SK-N-MC (cell line): ENCODE measurements around the gene FRMD3.

Experiments used
- DNase-seq: peaks from one replicate; pipeline ENCODE4 v3.0.0-alpha.2; 2011; ENCODE audit warnings: low read depth, low spot score
- H3K27ac ChIP-seq: fragments of 200-600 bp; sonication (generic); 2 replicates; pipeline ENCODE4 v1.5.1; 2016; ENCODE audit warnings: mixed run types
- H3K36me3 ChIP-seq: fragments of 200-600 bp; sonication (generic); 2 replicates; pipeline ENCODE4 v1.6.1; 2017; ENCODE audit warnings: antibody characterized with exemption, low read length, mixed read lengths; ENCODE audit not compliant: insufficient read depth
- H3K4me3 ChIP-seq: fragments of 200-600 bp; sonication (generic); 2 replicates; pipeline ENCODE4 v1.5.1; 2016
- H3K9ac ChIP-seq: fragments of 200-600 bp; sonication (generic); 2 replicates; pipeline ENCODE4 v1.8.0; 2017; ENCODE audit warnings: mixed run types, mixed read lengths; ENCODE audit not compliant: insufficient read length
- H3K9me3 ChIP-seq: fragments of 200-600 bp; sonication (generic); 2 replicates; pipeline ENCODE4 v1.6.1; 2017; ENCODE audit warnings: low read depth, mild to moderate bottlenecking, antibody characterized with exemption, low read length, moderate library complexity, mixed read lengths
- EZH2 ChIP-seq: fragments of 200-600 bp; sonication (generic); IDR thresholded peaks from one replicate; pipeline ENCODE4 v1.6.1; 2017; ENCODE audit warnings: antibody characterized with exemption
- FOXP2 ChIP-seq: optimal IDR thresholded peaks from 2 replicates; pipeline ENCODE3; 2011; ENCODE audit warnings: mild to moderate bottlenecking, moderate library complexity; ENCODE audit not compliant: insufficient read depth; ENCODE audit errors: extremely low read length, control extremely low read depth
- POLR2AphosphoS5 ChIP-seq: IDR thresholded peaks from 2 replicates; pipeline ENCODE4 v1.6.1; 2012; ENCODE audit warnings: mild to moderate bottlenecking, low read depth, low read length, borderline replicate concordance

Gene FRMD3

GRCh38 chr9:83418283-83418682 is 119.9 kb downstream of the FRMD3 start:
- H3K27ac ChIP-seq: no peak overlapping the region
- H3K9me3 ChIP-seq: no peaks in the 10 kb centered on the region
- H3K36me3 ChIP-seq: no peaks in the 10 kb centered on the region
- no peak overlapping the region for H3K9ac ChIP-seq
- no peak for DNase-seq
- no peak for TF ChIP-seq EZH2
- no peak for TF ChIP-seq FOXP2
- no peak for TF ChIP-seq POLR2AphosphoS5
- H3K4me3 ChIP-seq: no peak overlapping the region

DNA sequence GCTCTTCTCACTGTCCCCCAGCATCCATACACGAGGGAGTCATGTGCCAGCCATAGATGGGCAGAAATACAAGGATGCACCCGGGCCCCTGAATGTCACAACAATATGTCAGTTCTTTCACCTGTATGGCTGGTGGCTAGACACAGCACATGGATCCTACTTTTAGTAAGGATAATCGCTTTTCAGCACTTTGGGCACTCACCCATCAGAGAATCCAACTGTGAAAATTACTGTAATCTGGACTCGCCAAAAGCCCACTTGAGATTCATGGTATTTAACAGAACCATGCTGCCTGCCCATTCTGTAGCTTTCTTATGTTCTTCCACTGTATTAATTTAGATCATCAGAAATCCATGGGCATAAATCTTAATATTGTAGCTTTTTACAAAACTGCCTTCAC is 124.8 kb downstream of the FRMD3 start:
- Histone ChIP-seq H3K4me3 (no peak overlapping the region), H3K9ac (no peak overlapping the region), H3K27ac (no peak overlapping the region), H3K9me3 (no peaks in the 10 kb centered on the region), H3K36me3 (no peaks in the 10 kb centered on the region)
- DNase-seq: no peak
- TF ChIP-seq EZH2 (no peak), POLR2AphosphoS5 (no peak), FOXP2 (no peak)

DNA sequence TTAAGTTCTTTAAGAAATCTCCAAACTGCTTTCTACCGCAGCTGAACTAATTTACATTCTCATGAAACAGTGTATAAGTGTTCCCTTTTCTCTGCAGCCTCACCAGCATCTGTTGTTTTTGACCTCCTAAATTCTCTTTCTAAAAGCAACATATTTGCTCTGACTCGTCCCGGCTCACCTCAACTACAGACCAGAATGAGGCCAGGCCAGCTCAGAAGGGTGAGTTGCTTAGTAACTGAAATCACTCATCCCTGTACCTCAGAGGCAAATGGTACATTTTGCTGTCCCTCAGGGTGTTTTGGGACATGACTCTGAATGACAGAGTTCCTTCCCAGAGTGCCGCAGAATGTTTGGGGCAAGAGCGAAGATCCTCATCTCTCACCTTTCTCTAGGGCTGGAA is 127.5 kb downstream of the FRMD3 start:
- Histone ChIP-seq H3K36me3 (no peaks in the 10 kb centered on the region), H3K27ac (no peak overlapping the region), H3K9ac (no peak overlapping the region), H3K4me3 (no peak overlapping the region), H3K9me3 (no peaks in the 10 kb centered on the region)
- DNase-seq: no peak
- no peak for TF ChIP-seq EZH2
- TF ChIP-seq POLR2AphosphoS5: no peak
- no peak for TF ChIP-seq FOXP2

DNA sequence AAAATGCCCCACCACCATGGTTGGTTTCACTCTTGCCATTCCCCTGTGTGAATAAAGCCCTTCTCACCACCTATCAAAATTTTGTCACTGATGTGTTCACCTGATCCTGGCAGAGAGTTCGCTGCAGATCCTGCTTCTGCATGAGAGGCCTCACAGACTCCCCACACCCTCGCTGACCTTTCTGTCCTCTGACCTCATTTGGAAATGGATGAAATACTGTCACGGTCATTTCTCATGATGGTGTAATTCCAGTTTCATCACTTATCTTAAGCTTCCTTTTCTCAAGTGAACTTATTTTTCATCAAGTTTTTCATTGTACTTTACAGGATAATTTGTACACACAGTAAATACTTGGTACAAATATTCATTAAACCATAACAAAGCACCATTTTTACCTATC is 131.3 kb downstream of the FRMD3 start:
- DNase-seq: no peak
- Histone ChIP-seq H3K9ac (no peak overlapping the region), H3K27ac (no peak overlapping the region), H3K36me3 (no peaks in the 10 kb centered on the region), H3K4me3 (no peak overlapping the region), H3K9me3 (no peaks in the 10 kb centered on the region)
- TF ChIP-seq FOXP2: no peak
- TF ChIP-seq EZH2: no peak
- TF ChIP-seq POLR2AphosphoS5: no peak

- Histone ChIP-seq H3K27ac (no peak overlapping the region), H3K9ac (no peak overlapping the region), H3K9me3 (no peaks in the 10 kb centered on the region), H3K36me3 (no peaks in the 10 kb centered on the region), H3K4me3 (no peak overlapping the region)
- TF ChIP-seq EZH2 (no peak), POLR2AphosphoS5 (no peak)
- DNase-seq: no peak
Measured at GRCh38 chr9:83405759-83406158, 132.4 kb downstream of the FRMD3 start.

DNA sequence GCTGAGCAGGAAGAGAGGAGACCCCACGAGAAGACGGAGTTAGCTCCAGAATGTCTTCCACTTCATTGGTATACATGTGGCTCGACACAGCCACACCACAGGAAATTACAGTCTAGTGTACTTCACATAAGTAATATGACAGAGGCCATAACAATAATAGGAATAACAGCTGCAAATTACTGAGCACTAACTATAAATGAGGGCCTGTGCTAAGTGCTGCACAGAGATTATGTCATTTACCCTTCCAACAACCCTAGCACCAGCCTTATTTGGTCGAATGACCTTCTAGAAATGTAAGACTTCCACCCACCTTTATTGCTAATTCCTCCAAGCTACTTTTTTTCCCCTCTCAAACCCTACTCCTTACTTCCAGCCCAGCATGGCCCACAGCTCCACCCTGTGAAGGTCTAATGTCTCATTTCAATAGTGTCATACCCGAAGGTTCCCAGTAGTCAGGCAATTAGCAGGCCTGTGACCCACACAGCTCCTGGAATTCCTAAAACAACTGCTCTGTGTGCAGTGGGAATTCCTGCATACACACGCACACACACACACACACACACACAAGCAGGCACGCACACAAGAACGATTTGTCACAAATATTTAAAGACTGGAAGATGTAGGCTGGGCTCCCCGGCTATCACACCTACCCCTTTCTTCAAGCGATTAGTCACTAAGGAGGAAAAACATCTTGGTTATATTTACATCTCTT is 134.5 kb downstream of the FRMD3 start:
- Histone ChIP-seq H3K27ac (no peak overlapping the region), H3K9ac (no peak overlapping the region), H3K4me3 (no peak overlapping the region), H3K36me3 (no peaks in the 10 kb centered on the region), H3K9me3 (no peaks in the 10 kb centered on the region)
- no peak for DNase-seq
- TF ChIP-seq FOXP2 (no peak), EZH2 (no peak), POLR2AphosphoS5 (no peak)

DNA sequence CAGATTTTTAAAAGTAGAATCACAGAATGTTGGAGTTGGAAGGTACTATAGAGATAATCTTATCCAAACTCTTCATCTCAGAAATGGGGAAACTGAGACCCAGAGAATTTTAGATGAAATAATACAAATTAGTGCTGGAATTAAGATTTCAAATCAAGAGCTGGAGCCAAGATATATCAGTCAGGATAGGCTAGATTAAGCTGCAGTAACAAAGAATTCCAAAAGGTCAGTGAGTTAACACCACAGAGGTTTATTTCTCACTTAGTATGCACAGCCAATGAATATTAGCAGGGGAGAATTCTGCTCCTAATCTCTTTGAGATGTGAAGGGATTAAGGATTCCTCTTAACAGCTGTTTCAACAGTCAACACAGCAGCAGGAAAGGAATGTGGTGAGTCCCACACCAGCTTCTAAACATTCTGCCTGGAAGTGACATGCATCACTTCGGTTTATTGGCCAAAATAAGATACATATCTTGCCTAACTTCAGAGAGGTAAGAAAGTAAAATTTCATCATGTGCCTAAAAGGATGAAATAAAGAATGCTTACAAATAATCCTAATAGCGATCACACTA is 136.8 kb downstream of the FRMD3 start:
- Histone ChIP-seq H3K4me3 (no peak overlapping the region), H3K9me3 (no peaks in the 10 kb centered on the region), H3K27ac (no peak overlapping the region), H3K9ac (no peak overlapping the region), H3K36me3 (no peaks in the 10 kb centered on the region)
- DNase-seq: no peak
- no peak for TF ChIP-seq POLR2AphosphoS5
- no peak for TF ChIP-seq EZH2
- TF ChIP-seq FOXP2: no peak

- H3K9me3 ChIP-seq: no peaks in the 10 kb centered on the region
- no peak for TF ChIP-seq POLR2AphosphoS5
- TF ChIP-seq FOXP2: no peak
- no peak for TF ChIP-seq EZH2
- no peak overlapping the region for H3K9ac ChIP-seq
- no peak overlapping the region for H3K27ac ChIP-seq
- no peak overlapping the region for H3K4me3 ChIP-seq
- DNase-seq: no peak
- no peaks in the 10 kb centered on the region for H3K36me3 ChIP-seq
Measured at GRCh38 chr9:83396813-83397212, 141.4 kb downstream of the FRMD3 start.

- DNase-seq: no peak
- H3K36me3 ChIP-seq: no peaks in the 10 kb centered on the region
- TF ChIP-seq EZH2: no peak
- no peak for TF ChIP-seq POLR2AphosphoS5
- no peak for TF ChIP-seq FOXP2
- no peak overlapping the region for H3K4me3 ChIP-seq
- no peaks in the 10 kb centered on the region for H3K9me3 ChIP-seq
- no peak overlapping the region for H3K9ac ChIP-seq
- H3K27ac ChIP-seq: no peak overlapping the region
Measured at GRCh38 chr9:83396342-83396741, 141.9 kb downstream of the FRMD3 start.
